Activated T-cell treated with anti-CD3 and anti-CD28 coated beads, Interleukin-2, amount 50 U/mL, for 24 hours (primary cell): Measurements from ENCODE around the gene KCNMB4.
"Not testable (repeated sequence)": the region's sequence is repeated elsewhere in the genome, so short reads cannot be mapped to it uniquely, and the experiment has no call there.

ENCODE experiments used
- DNase-seq: peaks from one replicate; pipeline ENCODE4 v3.0.0-alpha.2; 2020
- H3K27ac Mint-ChIP-seq: 2 replicates; pipeline ENCODE4 v1.8.0; 2020; ENCODE audit warnings: mild to moderate bottlenecking, mixed read lengths
- H3K27me3 Mint-ChIP-seq: 2 replicates; pipeline ENCODE4 v1.8.0; 2020; ENCODE audit warnings: mixed read lengths
- H3K36me3 Mint-ChIP-seq: 2 replicates; pipeline ENCODE4 v1.8.0; 2020; ENCODE audit warnings: low read depth, mixed read lengths
- H3K4me1 Mint-ChIP-seq: 2 replicates; pipeline ENCODE4 v1.8.0; 2020; ENCODE audit warnings: low read depth, mixed read lengths
- H3K4me3 Mint-ChIP-seq: 2 replicates; pipeline ENCODE4 v1.8.0; 2020; ENCODE audit warnings: mild to moderate bottlenecking, moderate library complexity, mixed read lengths
- H3K9me3 Mint-ChIP-seq: 2 replicates; pipeline ENCODE4 v1.8.0; 2020; ENCODE audit warnings: mixed read lengths

Gene KCNMB4

GRCh38 chr12:70359458-70360197 lies 6.5 kb upstream of the KCNMB4 start:
- DNase-seq = no peak
- Mint-ChIP-seq H3K4me3 (no peak overlapping the region), H3K27me3 (peaks cover 1% of the 10 kb centered on the region), H3K36me3 (peaks cover 14% of the 10 kb centered on the region), H3K4me1 (peaks cover 7% of the 10 kb centered on the region), H3K27ac (no peak overlapping the region), H3K9me3 (no peaks in the 10 kb centered on the region)

GRCh38 chr12:70360218-70360617 lies 5.9 kb upstream of the KCNMB4 start:
- Mint-ChIP-seq H3K9me3 (no peaks in the 10 kb centered on the region), H3K36me3 (peaks cover 8% of the 10 kb centered on the region), H3K27me3 (peaks cover 7% of the 10 kb centered on the region), H3K4me1 (peaks cover 10% of the 10 kb centered on the region), H3K4me3 (no peak overlapping the region), H3K27ac (no peak overlapping the region)
- no peak for DNase-seq

GRCh38 chr12:70364695-70365397 lies 1.2 kb upstream of the KCNMB4 start:
- Mint-ChIP-seq H3K4me1 (peaks cover 31% of the 10 kb centered on the region), H3K36me3 (peaks cover 4% of the 10 kb centered on the region), H3K4me3 (peak overlapping the region; percentile 81), H3K27me3 (peaks cover 10% of the 10 kb centered on the region), H3K27ac (no peak overlapping the region), H3K9me3 (no peaks in the 10 kb centered on the region)
- no peak for DNase-seq

- peaks cover 4% of the 10 kb centered on the region for H3K36me3 Mint-ChIP-seq
- no peaks in the 10 kb centered on the region for H3K9me3 Mint-ChIP-seq
- H3K27me3 Mint-ChIP-seq = peaks cover 10% of the 10 kb centered on the region
- no peak for DNase-seq
- peaks cover 32% of the 10 kb centered on the region for H3K4me1 Mint-ChIP-seq
- H3K4me3 Mint-ChIP-seq = peak overlapping the region; percentile 81
- H3K27ac Mint-ChIP-seq = no peak overlapping the region
Observed at GRCh38 chr12:70365398-70365647, 767 bp upstream of the KCNMB4 start.

GRCh38 chr12:70366581-70367257 lies 629 bp downstream of the KCNMB4 start:
- peaks cover 10% of the 10 kb centered on the region for H3K27me3 Mint-ChIP-seq

GRCh38 chr12:70367258-70368141 lies 1.4 kb downstream of the KCNMB4 start:
- Mint-ChIP-seq H3K27me3 (peaks cover 10% of the 10 kb centered on the region), H3K27ac (peak overlapping the region; percentile 81), H3K4me3 (peak overlapping the region; percentile 89), H3K9me3 (no peaks in the 10 kb centered on the region), H3K36me3 (peaks cover 4% of the 10 kb centered on the region), H3K4me1 (peaks cover 32% of the 10 kb centered on the region)
- no peak for DNase-seq

More at GRCh38 chr12:70366581-70367257, 629 bp downstream of the KCNMB4 start:
- no peaks in the 10 kb centered on the region for H3K9me3 Mint-ChIP-seq
- H3K36me3 Mint-ChIP-seq = peaks cover 4% of the 10 kb centered on the region
- peak overlapping the region; percentile 81 for H3K27ac Mint-ChIP-seq
- peak overlapping the region; percentile 89 for H3K4me3 Mint-ChIP-seq
- peaks cover 32% of the 10 kb centered on the region for H3K4me1 Mint-ChIP-seq
- DNase-seq = peak; percentile 76

- Mint-ChIP-seq H3K9me3 (no peaks in the 10 kb centered on the region), H3K4me1 (peaks cover 9% of the 10 kb centered on the region), H3K27me3 (no peaks in the 10 kb centered on the region), H3K36me3 (no peaks in the 10 kb centered on the region), H3K27ac (no peak overlapping the region), H3K4me3 (no peak overlapping the region)
- no peak for DNase-seq
Observed at GRCh38 chr12:70372881-70373280, 6.8 kb downstream of the KCNMB4 start.

- Mint-ChIP-seq H3K9me3 (peaks cover 6% of the 10 kb centered on the region), H3K27ac (peak overlapping the region; percentile 22), H3K27me3 (no peaks in the 10 kb centered on the region), H3K4me1 (peaks cover 17% of the 10 kb centered on the region), H3K36me3 (no peaks in the 10 kb centered on the region), H3K4me3 (no peak overlapping the region)
- no peak for DNase-seq
Observed at GRCh38 chr12:70379846-70380245, 13.8 kb downstream of the KCNMB4 start.

- DNase-seq = no peak
- H3K9me3 Mint-ChIP-seq = peaks cover 6% of the 10 kb centered on the region
Observed at GRCh38 chr12:70383484-70383883, 17.4 kb downstream of the KCNMB4 start.

GRCh38 chr12:70383886-70384285 lies 17.8 kb downstream of the KCNMB4 start:
- no peak for DNase-seq
- no peak overlapping the region for H3K27ac Mint-ChIP-seq
- no peaks in the 10 kb centered on the region for H3K27me3 Mint-ChIP-seq
- H3K9me3 Mint-ChIP-seq = peaks cover 3% of the 10 kb centered on the region
- H3K4me1 Mint-ChIP-seq = peaks cover 15% of the 10 kb centered on the region
- H3K36me3 Mint-ChIP-seq = no peaks in the 10 kb centered on the region
- no peak overlapping the region for H3K4me3 Mint-ChIP-seq

More at GRCh38 chr12:70383484-70383883, 17.4 kb downstream of the KCNMB4 start:
- Mint-ChIP-seq H3K4me1 (peaks cover 17% of the 10 kb centered on the region), H3K27ac (no peak overlapping the region), H3K4me3 (no peak overlapping the region), H3K27me3 (no peaks in the 10 kb centered on the region), H3K36me3 (no peaks in the 10 kb centered on the region)

- Mint-ChIP-seq H3K9me3 (no peaks in the 10 kb centered on the region), H3K4me1 (no peaks in the 10 kb centered on the region), H3K27ac (no peak overlapping the region), H3K36me3 (peaks cover 3% of the 10 kb centered on the region), H3K4me3 (no peak overlapping the region), H3K27me3 (no peaks in the 10 kb centered on the region)
- no peak for DNase-seq
Observed at GRCh38 chr12:70386771-70387170, 20.7 kb downstream of the KCNMB4 start.

- DNase-seq = no peak
- Mint-ChIP-seq H3K4me1 (no peaks in the 10 kb centered on the region), H3K27me3 (no peaks in the 10 kb centered on the region), H3K36me3 (peaks cover 3% of the 10 kb centered on the region), H3K4me3 (no peak overlapping the region), H3K27ac (no peak overlapping the region), H3K9me3 (no peaks in the 10 kb centered on the region)
Observed at GRCh38 chr12:70389678-70390077, 23.6 kb downstream of the KCNMB4 start.

- not testable (repeated sequence) for H3K27ac Mint-ChIP-seq, DNase-seq, H3K4me3 Mint-ChIP-seq, H3K27me3 Mint-ChIP-seq, H3K4me1 Mint-ChIP-seq, H3K36me3 Mint-ChIP-seq, H3K9me3 Mint-ChIP-seq
Observed at GRCh38 chr12:70392631-70393030, 26.5 kb downstream of the KCNMB4 start.

- Mint-ChIP-seq H3K4me1 (no peaks in the 10 kb centered on the region), H3K27ac (no peak overlapping the region), H3K9me3 (no peaks in the 10 kb centered on the region), H3K36me3 (peaks cover 3% of the 10 kb centered on the region), H3K27me3 (no peaks in the 10 kb centered on the region), H3K4me3 (no peak overlapping the region)
- no peak for DNase-seq
Observed at GRCh38 chr12:70393787-70394499, 27.9 kb downstream of the KCNMB4 start.
